Panc1 (cell line): ENCODE results near the gene TRAF4.

Experiments
- POLR2AphosphoS5 ChIP-seq: IDR thresholded peaks from 2 replicates; pipeline ENCODE4 v1.6.1; 2012; ENCODE audit warnings: mild to moderate bottlenecking, low read depth, low read length, moderate library complexity
- SIN3A ChIP-seq: IDR thresholded peaks from 2 replicates; pipeline ENCODE4 v1.6.1; 2012; ENCODE audit warnings: low read depth, mild to moderate bottlenecking, low read length, moderate library complexity, borderline replicate concordance; ENCODE audit not compliant: insufficient read depth
- TF ChIP-seq, protein P1 (sequence below): fragments of 450-650 bp; IDR thresholded peaks from 2 replicates; pipeline ENCODE4 v1.5.1; 2017; ENCODE audit warnings: mild to moderate bottlenecking
- TF ChIP-seq, protein P2 (sequence below), 2 experiments: IDR thresholded peaks; 2 replicates each; pipeline ENCODE4 v1.6.1; 2011 to 2012; ENCODE audit warnings: low read depth in 2 of 2, control low read depth in 1 of 2, low read length in 1 of 2, mild to moderate bottlenecking in 1 of 2, moderate library complexity in 1 of 2; ENCODE audit not compliant: insufficient read depth in 1 of 2

DNA sequence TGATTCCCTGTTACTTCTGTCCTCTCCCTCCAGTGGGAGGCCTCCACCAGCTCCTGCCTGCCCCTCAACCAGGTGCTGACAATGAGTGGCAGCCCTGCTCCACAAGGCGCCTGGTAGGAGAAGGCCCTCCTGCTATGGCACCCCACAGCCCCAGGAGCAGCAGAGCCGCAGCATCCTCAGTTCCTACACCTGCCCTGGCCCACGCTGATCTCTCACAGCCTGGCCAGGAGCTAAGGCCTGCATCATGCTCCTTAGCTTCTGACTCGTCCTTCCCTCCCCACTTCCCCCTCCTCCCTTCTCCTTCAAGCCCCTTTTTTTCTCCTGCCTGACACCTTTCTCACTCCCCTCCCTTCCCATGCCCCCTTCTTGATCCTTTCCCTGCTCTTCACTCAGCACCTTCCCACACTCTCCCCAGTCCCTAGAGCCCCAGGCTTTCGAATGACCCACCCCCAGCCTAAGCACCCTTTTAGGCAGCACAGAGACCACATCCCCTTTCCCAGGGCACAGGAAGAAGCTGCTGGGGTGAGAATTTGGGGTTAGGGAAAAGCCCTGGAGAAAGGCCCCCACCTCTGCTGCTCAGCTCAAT, 38.6 kb upstream of the TRAF4 start:
- TF ChIP-seq, protein P1, sequence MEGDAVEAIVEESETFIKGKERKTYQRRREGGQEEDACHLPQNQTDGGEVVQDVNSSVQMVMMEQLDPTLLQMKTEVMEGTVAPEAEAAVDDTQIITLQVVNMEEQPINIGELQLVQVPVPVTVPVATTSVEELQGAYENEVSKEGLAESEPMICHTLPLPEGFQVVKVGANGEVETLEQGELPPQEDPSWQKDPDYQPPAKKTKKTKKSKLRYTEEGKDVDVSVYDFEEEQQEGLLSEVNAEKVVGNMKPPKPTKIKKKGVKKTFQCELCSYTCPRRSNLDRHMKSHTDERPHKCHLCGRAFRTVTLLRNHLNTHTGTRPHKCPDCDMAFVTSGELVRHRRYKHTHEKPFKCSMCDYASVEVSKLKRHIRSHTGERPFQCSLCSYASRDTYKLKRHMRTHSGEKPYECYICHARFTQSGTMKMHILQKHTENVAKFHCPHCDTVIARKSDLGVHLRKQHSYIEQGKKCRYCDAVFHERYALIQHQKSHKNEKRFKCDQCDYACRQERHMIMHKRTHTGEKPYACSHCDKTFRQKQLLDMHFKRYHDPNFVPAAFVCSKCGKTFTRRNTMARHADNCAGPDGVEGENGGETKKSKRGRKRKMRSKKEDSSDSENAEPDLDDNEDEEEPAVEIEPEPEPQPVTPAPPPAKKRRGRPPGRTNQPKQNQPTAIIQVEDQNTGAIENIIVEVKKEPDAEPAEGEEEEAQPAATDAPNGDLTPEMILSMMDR = no peak
- TF ChIP-seq, protein P2, sequence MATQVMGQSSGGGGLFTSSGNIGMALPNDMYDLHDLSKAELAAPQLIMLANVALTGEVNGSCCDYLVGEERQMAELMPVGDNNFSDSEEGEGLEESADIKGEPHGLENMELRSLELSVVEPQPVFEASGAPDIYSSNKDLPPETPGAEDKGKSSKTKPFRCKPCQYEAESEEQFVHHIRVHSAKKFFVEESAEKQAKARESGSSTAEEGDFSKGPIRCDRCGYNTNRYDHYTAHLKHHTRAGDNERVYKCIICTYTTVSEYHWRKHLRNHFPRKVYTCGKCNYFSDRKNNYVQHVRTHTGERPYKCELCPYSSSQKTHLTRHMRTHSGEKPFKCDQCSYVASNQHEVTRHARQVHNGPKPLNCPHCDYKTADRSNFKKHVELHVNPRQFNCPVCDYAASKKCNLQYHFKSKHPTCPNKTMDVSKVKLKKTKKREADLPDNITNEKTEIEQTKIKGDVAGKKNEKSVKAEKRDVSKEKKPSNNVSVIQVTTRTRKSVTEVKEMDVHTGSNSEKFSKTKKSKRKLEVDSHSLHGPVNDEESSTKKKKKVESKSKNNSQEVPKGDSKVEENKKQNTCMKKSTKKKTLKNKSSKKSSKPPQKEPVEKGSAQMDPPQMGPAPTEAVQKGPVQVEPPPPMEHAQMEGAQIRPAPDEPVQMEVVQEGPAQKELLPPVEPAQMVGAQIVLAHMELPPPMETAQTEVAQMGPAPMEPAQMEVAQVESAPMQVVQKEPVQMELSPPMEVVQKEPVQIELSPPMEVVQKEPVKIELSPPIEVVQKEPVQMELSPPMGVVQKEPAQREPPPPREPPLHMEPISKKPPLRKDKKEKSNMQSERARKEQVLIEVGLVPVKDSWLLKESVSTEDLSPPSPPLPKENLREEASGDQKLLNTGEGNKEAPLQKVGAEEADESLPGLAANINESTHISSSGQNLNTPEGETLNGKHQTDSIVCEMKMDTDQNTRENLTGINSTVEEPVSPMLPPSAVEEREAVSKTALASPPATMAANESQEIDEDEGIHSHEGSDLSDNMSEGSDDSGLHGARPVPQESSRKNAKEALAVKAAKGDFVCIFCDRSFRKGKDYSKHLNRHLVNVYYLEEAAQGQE (IDR thresholded peaks at IDR 0.05; ENCODE audit: insufficient read depth in 1 of 2, low read depth in 2 of 2, low read length in 1 of 2) = no peak
- no peak for TF ChIP-seq POLR2AphosphoS5
- no peak for TF ChIP-seq SIN3A
